HG03139 (cell line): ENCODE results near the gene ARSK.

Source experiments
- ATAC-seq: cut with Tn5 transposase; IDR thresholded peaks from one replicate; pipeline ENCODE4 v1.9.1; 2021; ENCODE audit not compliant: unreplicated experiment

The ARSK gene

GRCh38 chr5:95562282-95562681 lies 7.4 kb downstream of the ARSK start:
- ATAC-seq: no peak

GRCh38 chr5:95563367-95563766 lies 8.5 kb downstream of the ARSK start:
- ATAC-seq: no peak

- no peak for ATAC-seq
These were observed 9.5 kb downstream of the ARSK start for GRCh38 chr5:95564450-95564849.

DNA sequence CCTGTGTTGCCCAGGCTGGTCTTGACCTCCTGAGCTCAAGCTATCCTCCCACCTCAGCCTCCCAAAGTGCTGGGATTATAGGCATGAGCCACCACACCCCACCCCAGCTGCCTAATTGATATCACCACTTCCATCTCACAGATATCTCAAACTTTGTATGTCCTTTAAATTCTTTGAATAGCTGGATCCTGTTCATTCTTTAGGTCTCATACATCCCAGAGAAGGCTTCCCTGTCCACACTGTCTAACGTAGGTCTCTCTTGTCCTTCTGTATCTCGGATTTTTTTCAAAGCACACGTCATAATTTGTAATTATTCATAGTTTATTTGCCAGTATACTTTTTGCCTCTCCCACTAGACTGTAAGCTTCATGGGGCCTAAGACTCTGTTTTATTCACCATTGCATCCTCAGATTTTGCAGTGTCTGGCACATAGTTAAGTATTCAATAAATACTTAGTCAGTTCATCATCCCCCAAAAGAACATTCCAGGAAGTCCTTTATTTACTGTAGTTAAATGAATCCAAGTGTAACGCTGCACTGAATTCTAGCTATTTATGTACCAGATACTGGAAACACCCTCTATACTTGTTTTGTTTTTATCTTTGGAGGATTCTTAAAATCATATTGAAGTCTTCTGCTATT lies 10.5 kb downstream of the ARSK start:
- ATAC-seq: no peak

DNA sequence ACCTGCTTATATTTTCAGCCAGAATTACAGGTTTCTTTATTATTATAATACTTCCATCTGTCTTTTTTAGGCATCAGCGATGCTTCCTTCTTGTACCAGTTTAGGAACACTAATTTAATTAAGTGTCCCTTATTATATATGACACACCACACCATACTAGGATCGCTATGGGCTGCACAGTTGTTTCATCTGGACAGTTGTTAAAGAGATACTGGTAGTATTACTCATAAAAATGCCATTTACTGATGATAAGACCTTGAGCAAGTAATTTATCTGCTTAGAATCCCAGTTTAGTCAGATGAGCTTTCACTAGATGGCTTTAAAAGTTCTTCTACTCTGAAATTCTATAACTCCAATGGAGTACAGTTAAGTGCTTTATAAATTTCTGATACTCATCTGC lies 17.1 kb downstream of the ARSK start:
- no peak for ATAC-seq

GRCh38 chr5:95581576-95581975 lies 26.7 kb downstream of the ARSK start:
- no peak for ATAC-seq

DNA sequence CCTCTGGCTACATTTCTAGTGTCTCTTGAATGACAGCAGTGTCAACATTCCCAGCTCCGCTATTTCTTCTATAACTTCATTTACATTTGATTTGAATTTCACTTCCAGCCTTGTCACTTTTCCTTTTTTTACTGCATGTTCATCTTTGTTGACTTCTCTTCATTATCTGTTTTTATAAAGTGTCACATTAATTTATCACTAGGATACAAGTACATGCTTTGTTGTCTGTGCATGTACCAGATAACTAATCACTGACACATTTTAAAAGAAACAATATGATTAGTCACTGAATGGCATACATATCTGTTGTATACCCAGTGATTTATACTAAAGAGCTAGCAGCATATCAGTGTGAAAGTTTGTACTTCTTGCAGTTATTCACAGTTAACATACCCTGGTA lies 29.1 kb downstream of the ARSK start:
- ATAC-seq: no peak

- ATAC-seq: no peak
These were observed 36.0 kb downstream of the ARSK start for GRCh38 chr5:95590880-95591279.

DNA sequence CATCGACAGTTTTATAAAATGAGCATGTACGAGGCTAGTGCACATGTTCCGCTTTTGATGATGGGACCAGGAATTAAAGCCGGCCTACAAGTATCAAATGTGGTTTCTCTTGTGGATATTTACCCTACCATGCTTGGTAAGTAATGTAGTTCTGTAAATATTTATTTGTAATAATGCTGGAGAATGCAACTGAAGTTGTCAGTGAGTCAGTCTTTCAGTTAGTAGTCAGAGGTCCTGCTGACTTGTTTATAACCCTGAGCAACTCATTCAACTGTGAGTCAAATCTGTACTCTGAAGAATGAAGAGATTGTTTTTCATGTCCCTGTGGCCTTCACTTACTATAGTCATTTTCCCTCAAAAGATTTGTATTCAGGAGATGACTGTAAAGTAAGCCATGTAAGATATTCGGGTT lies 36.6 kb downstream of the ARSK start:
- ATAC-seq: no peak

- no peak for ATAC-seq
These were observed 40.5 kb downstream of the ARSK start for GRCh38 chr5:95595289-95595931.

DNA sequence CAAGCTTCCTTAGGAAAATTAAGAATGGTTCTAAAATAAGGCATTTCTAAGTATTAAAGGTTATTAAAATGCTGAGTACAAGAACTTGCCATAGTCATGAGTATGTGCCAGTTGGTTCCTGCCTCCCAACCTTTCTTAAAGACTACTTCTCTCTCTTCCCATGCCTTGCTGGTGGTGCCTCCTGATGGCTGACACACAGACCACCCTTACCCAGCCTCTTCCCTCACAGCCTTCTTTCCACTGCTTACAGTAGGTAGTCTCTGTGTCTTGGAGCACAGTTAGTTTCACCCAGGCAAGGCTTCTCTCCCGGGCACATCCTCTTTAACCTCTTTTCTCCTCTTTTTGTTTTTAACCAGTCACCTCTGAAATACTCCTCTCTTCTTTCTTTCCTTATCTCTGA lies 44.4 kb downstream of the ARSK start:
- no peak for ATAC-seq

GRCh38 chr5:95600557-95600956 lies 45.7 kb downstream of the ARSK start:
- no peak for ATAC-seq

DNA sequence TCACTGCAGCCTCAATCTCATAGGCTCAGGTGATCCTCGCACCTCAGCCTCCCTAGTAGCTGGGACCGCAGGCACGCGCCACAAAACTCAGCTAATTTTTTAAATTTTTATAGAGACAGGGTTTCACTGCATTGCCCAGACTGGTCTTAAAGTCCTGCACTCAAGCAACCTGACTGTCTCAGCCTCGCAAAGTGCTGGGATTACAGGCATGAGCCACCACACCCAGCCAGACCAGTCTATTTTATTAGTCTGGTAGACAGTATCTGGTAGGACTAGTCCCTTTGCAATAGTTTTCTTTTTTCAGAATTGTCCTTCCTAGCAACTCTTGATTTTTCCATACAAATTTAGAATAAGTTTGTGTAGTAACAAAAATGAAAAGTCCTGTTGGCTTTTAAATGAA lies 50.9 kb downstream of the ARSK start:
- ATAC-seq: no peak

GRCh38 chr5:95606419-95606818 lies 51.5 kb downstream of the ARSK start:
- ATAC-seq: no peak

- no peak for ATAC-seq
These were observed 54.8 kb downstream of the ARSK start for GRCh38 chr5:95609711-95610110.

- no peak for ATAC-seq
These were observed 55.6 kb downstream of the ARSK start for GRCh38 chr5:95610546-95610945.

GRCh38 chr5:95611396-95611795 lies 56.5 kb downstream of the ARSK start:
- ATAC-seq: no peak

DNA sequence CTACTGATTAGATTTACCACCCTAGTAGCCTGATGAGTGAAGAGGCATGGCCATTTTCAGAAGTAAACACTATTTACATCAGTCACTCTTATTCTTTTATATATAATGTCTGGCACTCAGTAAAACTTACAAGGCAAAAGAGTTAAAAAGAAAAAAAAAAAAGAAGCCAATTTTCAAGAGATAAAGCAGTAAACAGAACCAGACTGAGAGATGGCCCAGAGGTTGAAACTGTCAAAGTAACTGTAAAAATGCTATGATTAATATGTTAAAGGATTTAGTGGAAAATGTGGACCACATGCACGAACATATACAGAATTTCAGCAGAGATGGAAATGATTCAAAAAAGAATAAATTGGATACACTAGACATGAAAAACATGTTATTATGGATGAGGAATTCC lies 58.6 kb downstream of the ARSK start:
- no peak for ATAC-seq

DNA sequence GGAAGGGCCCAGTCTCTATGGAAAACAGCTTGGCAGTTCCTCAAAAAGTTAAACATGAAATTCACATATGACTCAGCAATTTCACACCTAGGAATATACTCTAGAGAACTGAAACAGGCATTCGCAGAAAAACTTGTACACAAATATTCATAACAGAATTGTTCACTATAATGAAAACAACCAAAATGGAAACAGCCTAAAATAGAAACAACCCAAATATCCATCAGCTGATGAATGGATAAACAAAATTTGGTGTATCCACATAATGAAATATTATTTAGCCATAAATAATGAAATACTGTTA lies 60.2 kb downstream of the ARSK start:
- ATAC-seq: no peak

GRCh38 chr5:95617057-95617456 lies 62.2 kb downstream of the ARSK start:
- ATAC-seq: no peak

- no peak for ATAC-seq
These were observed 64.2 kb downstream of the ARSK start for GRCh38 chr5:95619096-95619495.

GRCh38 chr5:95619514-95620029 lies 64.7 kb downstream of the ARSK start:
- ATAC-seq: no peak
